Glutamatergic neuron (in vitro differentiated cells): Measurements from ENCODE around the gene LMBR1L. TPM values are rescaled to one million over a fixed set of nuclear protein-coding genes. Genes with fewer than 3 reads are reported as not detected.

Source experiments
- DNase-seq: peaks from one replicate; pipeline ENCODE4 v3.0.0; 2022
- H3K27ac Mint-ChIP-seq: one replicate; pipeline ENCODE4 v1.8.0; 2020; ENCODE audit warnings: mild to moderate bottlenecking, mixed read lengths, inconsistent platforms; ENCODE audit not compliant: unreplicated experiment
- H3K27me3 Mint-ChIP-seq: one replicate; pipeline ENCODE4 v1.8.0; 2020; ENCODE audit warnings: mild to moderate bottlenecking, moderate library complexity, mixed read lengths, inconsistent platforms; ENCODE audit not compliant: unreplicated experiment
- H3K36me3 Mint-ChIP-seq: one replicate; pipeline ENCODE4 v1.8.0; 2020; ENCODE audit warnings: mild to moderate bottlenecking, mixed read lengths, inconsistent platforms; ENCODE audit not compliant: unreplicated experiment
- H3K4me1 Mint-ChIP-seq: one replicate; pipeline ENCODE4 v1.8.0; 2020; ENCODE audit warnings: mild to moderate bottlenecking, low read depth, mixed read lengths, inconsistent platforms; ENCODE audit not compliant: unreplicated experiment
- H3K4me3 Mint-ChIP-seq: one replicate; pipeline ENCODE4 v1.8.0; 2020; ENCODE audit warnings: mild to moderate bottlenecking, mixed read lengths, inconsistent platforms; ENCODE audit not compliant: unreplicated experiment
- H3K9me3 Mint-ChIP-seq: one replicate; pipeline ENCODE4 v1.8.0; 2020; ENCODE audit warnings: mild to moderate bottlenecking, moderate library complexity, mixed read lengths, inconsistent platforms; ENCODE audit not compliant: unreplicated experiment
- total RNA-seq: library from RNA; stranded (reverse); fragmentation: NEBNext Ultra II Directional; extraction: Animal tissue kit (Norgen Biotek cat#: 25700); gene quantifications from one replicate; pipeline ENCODE4 v1.2.1, GENCODE V29; 2021; ENCODE audit not compliant: unreplicated experiment
- TF ChIP-seq, protein P1 (sequence below): fragments of 200-600 bp; sonication (generic); IDR thresholded peaks from one replicate; pipeline ENCODE4 v1.5.0; 2021; ENCODE audit not compliant: partially characterized antibody, unreplicated experiment

The LMBR1L gene
- total RNA-seq, 1 donor from 2014 or later, result 371 TPM

DNA sequence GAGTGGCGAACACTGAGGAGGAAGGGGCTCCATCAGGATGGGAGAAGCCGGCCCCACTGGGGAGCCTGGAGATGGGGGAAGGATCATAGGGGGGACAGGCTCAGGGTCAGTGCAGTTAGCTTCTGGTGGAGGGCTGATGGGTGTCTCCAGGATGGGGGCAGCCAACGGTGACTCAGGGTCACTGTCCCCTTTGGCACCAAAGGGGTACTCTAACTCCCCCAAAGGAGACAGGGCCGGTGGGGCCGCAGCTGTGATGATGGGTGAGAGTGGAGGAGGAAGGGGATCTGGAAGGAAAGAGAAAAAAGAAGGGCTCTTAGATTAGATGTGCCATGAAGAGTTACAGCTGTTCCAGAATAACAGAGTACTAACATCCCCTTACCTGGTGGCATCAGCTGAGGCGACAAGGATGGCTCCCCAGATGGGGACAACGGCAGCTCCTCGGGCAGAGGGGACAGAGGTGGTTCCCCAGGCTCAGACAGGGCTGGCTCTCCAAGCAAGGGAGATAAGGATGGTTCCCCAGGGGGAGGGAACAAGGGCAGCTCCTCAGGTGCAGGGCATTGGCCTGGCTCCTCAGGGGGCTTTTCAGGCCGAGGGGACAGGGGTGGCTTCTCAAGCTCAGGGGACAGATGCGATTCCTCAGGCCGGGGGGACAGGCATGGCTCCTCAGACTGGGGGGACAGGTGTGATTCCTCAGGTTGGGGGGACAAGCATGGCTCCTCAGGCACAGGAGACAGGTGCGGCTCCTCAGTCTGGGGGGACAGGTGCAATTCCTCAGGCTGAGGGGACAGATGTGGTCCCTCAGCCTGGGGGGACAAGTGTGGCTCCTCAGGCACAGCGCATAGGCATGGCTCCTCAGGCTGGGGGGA is 59.9 kb downstream of the LMBR1L start:
- DNase-seq, result no peak
- Mint-ChIP-seq H3K4me3 (no peak overlapping the region), H3K27me3 (peaks cover 5% of the 10 kb centered on the region), H3K36me3 (peaks cover 5% of the 10 kb centered on the region), H3K27ac (no peak overlapping the region), H3K9me3 (peaks cover 6% of the 10 kb centered on the region), H3K4me1 (peaks cover 6% of the 10 kb centered on the region)
- TF ChIP-seq, protein P1, sequence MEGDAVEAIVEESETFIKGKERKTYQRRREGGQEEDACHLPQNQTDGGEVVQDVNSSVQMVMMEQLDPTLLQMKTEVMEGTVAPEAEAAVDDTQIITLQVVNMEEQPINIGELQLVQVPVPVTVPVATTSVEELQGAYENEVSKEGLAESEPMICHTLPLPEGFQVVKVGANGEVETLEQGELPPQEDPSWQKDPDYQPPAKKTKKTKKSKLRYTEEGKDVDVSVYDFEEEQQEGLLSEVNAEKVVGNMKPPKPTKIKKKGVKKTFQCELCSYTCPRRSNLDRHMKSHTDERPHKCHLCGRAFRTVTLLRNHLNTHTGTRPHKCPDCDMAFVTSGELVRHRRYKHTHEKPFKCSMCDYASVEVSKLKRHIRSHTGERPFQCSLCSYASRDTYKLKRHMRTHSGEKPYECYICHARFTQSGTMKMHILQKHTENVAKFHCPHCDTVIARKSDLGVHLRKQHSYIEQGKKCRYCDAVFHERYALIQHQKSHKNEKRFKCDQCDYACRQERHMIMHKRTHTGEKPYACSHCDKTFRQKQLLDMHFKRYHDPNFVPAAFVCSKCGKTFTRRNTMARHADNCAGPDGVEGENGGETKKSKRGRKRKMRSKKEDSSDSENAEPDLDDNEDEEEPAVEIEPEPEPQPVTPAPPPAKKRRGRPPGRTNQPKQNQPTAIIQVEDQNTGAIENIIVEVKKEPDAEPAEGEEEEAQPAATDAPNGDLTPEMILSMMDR, result no peak

DNA sequence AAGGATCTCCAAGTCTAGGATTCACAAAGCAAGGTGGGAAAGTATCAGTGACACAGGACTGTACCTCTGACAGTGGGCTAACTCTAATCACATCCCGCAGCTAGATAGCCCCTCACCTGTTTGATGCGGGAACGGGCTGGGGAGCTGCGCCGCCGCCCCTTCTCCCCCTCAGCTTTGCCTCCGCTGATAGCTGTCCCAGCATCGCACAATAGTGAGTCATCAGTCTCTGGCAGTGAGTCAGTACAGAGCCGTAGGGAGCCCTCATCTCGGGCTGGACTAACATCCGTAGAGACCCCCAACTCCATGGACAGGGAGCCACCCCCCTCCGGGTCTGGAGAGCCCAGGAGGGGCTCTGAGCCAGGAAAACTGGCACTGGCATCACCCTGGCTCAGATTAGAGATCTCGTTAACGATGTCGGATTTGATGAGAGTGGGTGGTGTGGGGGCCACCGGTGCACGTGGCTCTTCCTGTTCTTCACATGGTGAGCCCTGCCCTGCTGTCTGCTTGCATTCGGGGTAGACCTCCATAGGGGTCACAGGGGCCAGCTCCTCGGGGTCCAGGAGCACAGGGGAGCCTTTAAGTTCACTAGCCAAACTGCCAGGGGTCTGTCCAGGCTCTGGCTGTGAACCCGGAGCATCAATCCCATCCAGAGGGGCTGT is 61.0 kb downstream of the LMBR1L start:
- TF ChIP-seq, protein P1, result no peak
- H3K4me3 Mint-ChIP-seq, result no peak overlapping the region

DNA sequence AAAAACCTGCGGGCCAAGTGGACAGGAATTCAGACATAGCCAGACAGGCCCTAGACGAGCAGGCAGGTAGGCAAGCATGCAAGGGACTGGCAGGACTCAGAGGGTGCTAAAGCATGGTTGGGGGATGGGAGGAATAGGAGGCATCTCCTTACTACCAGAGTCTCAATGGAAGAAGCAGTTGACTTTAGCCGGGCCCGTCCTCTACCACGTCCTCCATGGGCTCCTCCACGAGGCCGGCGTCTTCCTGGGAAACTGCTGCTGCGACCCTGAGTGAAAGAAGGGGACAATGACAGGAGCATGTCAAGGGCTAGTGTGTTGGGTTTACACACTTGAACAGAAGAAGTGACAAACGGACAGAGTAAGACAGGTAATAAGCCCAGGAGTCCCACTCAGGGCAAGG is 61.7 kb downstream of the LMBR1L start:
- TF ChIP-seq, protein P1, result no peak
- Mint-ChIP-seq H3K27ac (no peak overlapping the region), H3K9me3 (peaks cover 6% of the 10 kb centered on the region), H3K36me3 (peaks cover 5% of the 10 kb centered on the region), H3K4me1 (no peaks in the 10 kb centered on the region), H3K27me3 (peaks cover 6% of the 10 kb centered on the region), H3K4me3 (no peak overlapping the region)
- DNase-seq, result no peak

More for the DNA sequence above, 61.0 kb downstream of the LMBR1L start:
- no peak overlapping the region for H3K27ac Mint-ChIP-seq
- peaks cover 6% of the 10 kb centered on the region for H3K27me3 Mint-ChIP-seq
- peaks cover 6% of the 10 kb centered on the region for H3K9me3 Mint-ChIP-seq
- DNase-seq, result no peak
- H3K36me3 Mint-ChIP-seq, result peaks cover 5% of the 10 kb centered on the region
- H3K4me1 Mint-ChIP-seq, result no peaks in the 10 kb centered on the region

Other genes starting within 250 kb of the LMBR1L start
- gene RND1, start 245.0 kb downstream of the LMBR1L start, total RNA-seq, result 1.8 TPM
- 12.3 TPM for gene FKBP11, start 185.4 kb downstream of the LMBR1L start, total RNA-seq
- gene ARF3, start 153.4 kb downstream of the LMBR1L start, total RNA-seq, result 162 TPM
- gene WNT10B, start 139.1 kb downstream of the LMBR1L start, total RNA-seq, result not detected
- not detected for gene WNT1, start 132.5 kb downstream of the LMBR1L start, total RNA-seq
- gene DDN, start 111.5 kb downstream of the LMBR1L start, total RNA-seq, result 6.4 TPM
- 58.2 TPM for gene PRKAG1, start 92.1 kb downstream of the LMBR1L start, total RNA-seq
- gene KMT2D, start 50.1 kb downstream of the LMBR1L start, total RNA-seq, result 144 TPM
- 2.3 TPM for gene RHEBL1, start 40.9 kb downstream of the LMBR1L start, total RNA-seq
- 1.2 TPM for gene DHH, start 16.0 kb downstream of the LMBR1L start, total RNA-seq
- gene TUBA1B, start 20.5 kb upstream of the LMBR1L start, total RNA-seq, result 924 TPM
- 7,184 TPM for gene TUBA1A, start 78.2 kb upstream of the LMBR1L start, total RNA-seq
- gene TUBA1C, start 154.2 kb upstream of the LMBR1L start, total RNA-seq, result 66.7 TPM
- 2,189 TPM for gene PRPH, start 184.3 kb upstream of the LMBR1L start, total RNA-seq
- gene TROAP, start 212.4 kb upstream of the LMBR1L start, total RNA-seq, result 11.7 TPM
- gene C1QL4, start 226.3 kb upstream of the LMBR1L start, total RNA-seq, result 4.8 TPM
- 4.5 TPM for gene DNAJC22, start 236.0 kb upstream of the LMBR1L start, total RNA-seq